GM19023 (cell line): ENCODE measurements around the gene TDRD3.
"Not testable (repeated sequence)": the region's sequence is repeated elsewhere in the genome, so short reads cannot be mapped to it uniquely, and the experiment has no call there.

Experiments used
- ATAC-seq: cut with Tn5 transposase; IDR thresholded peaks from one replicate; pipeline ENCODE4 v1.9.1; 2021; ENCODE audit warnings: mild to moderate bottlenecking, moderate library complexity; ENCODE audit not compliant: unreplicated experiment

The TDRD3 gene

GRCh38 chr13:60398379-60398891 is 1.4 kb downstream of the TDRD3 start:
- ATAC-seq: no peak

GRCh38 chr13:60398907-60399589 is 2.0 kb downstream of the TDRD3 start:
- no peak for ATAC-seq

GRCh38 chr13:60402022-60402421 is 5.0 kb downstream of the TDRD3 start:
- ATAC-seq: no peak

- ATAC-seq: no peak
Measured at GRCh38 chr13:60407095-60407494, 10.1 kb downstream of the TDRD3 start.

GRCh38 chr13:60407852-60408251 is 10.8 kb downstream of the TDRD3 start:
- ATAC-seq: not testable (repeated sequence)

- not testable (repeated sequence) for ATAC-seq
Measured at GRCh38 chr13:60409574-60410292, 12.7 kb downstream of the TDRD3 start.

GRCh38 chr13:60410299-60410698 is 13.3 kb downstream of the TDRD3 start:
- no peak for ATAC-seq

GRCh38 chr13:60411464-60411863 is 14.4 kb downstream of the TDRD3 start:
- no peak for ATAC-seq

GRCh38 chr13:60411983-60412382 is 15.0 kb downstream of the TDRD3 start:
- ATAC-seq: no peak

GRCh38 chr13:60412909-60413616 is 16.0 kb downstream of the TDRD3 start:
- ATAC-seq: no peak

- ATAC-seq: no peak
Measured at GRCh38 chr13:60414177-60414576, 17.2 kb downstream of the TDRD3 start.

- ATAC-seq: no peak
Measured at GRCh38 chr13:60417734-60418133, 20.7 kb downstream of the TDRD3 start.

GRCh38 chr13:60418954-60419353 is 21.9 kb downstream of the TDRD3 start:
- ATAC-seq: no peak

- ATAC-seq: no peak
Measured at GRCh38 chr13:60425332-60425731, 28.3 kb downstream of the TDRD3 start.

- no peak for ATAC-seq
Measured at GRCh38 chr13:60426075-60426474, 29.1 kb downstream of the TDRD3 start.

- peak; percentile 64 for ATAC-seq
Measured at GRCh38 chr13:60427285-60427684, 30.3 kb downstream of the TDRD3 start.

GRCh38 chr13:60431108-60431700 is 34.2 kb downstream of the TDRD3 start:
- ATAC-seq: peak; percentile 55

GRCh38 chr13:60433505-60433904 is 36.5 kb downstream of the TDRD3 start:
- ATAC-seq: no peak

- peak; percentile 60 for ATAC-seq
Measured at GRCh38 chr13:60435762-60436374, 38.8 kb downstream of the TDRD3 start.

GRCh38 chr13:60439201-60439600 is 42.2 kb downstream of the TDRD3 start:
- no peak for ATAC-seq

- no peak for ATAC-seq
Measured at GRCh38 chr13:60441761-60442160, 44.7 kb downstream of the TDRD3 start.
